ENCODE measurements around the gene PRKAR1B.

DNA sequence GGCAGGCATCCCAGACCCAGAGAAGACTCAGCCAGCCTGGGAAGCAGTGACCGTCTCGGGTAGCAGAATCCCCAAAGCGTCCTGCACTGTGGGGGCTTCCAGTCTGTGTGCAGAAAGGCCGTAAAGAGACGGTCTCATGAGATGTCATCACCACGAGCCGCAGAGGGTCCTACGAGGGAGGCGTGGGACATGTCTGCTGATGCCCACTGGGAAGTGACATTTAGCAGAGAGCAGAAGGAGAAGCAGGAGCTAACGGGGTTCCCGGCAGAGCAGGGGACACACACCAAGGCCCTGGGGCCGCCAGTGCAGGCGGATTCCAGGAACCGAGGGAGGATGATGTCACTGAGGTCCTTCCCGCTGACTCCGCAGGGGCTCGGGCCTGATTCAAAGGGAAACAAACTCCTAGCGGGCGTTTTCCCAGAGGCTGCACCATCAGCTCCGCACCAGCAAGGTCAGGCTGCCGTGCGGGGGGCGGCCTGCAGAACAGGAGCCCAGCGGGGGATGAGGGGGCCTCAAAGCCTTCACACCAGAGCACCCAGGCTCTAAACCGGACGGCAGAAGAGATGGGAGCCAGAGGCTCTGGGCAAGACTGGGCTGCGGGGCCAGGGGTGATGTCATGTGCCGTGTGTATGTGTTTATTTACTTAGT lies 122.1 kb downstream of the PRKAR1B start:
- TF ChIP-seq, protein P1, sequence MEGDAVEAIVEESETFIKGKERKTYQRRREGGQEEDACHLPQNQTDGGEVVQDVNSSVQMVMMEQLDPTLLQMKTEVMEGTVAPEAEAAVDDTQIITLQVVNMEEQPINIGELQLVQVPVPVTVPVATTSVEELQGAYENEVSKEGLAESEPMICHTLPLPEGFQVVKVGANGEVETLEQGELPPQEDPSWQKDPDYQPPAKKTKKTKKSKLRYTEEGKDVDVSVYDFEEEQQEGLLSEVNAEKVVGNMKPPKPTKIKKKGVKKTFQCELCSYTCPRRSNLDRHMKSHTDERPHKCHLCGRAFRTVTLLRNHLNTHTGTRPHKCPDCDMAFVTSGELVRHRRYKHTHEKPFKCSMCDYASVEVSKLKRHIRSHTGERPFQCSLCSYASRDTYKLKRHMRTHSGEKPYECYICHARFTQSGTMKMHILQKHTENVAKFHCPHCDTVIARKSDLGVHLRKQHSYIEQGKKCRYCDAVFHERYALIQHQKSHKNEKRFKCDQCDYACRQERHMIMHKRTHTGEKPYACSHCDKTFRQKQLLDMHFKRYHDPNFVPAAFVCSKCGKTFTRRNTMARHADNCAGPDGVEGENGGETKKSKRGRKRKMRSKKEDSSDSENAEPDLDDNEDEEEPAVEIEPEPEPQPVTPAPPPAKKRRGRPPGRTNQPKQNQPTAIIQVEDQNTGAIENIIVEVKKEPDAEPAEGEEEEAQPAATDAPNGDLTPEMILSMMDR (IDR thresholded peaks at IDR 0.05): no peak
- TF ChIP-seq POLR2A (IDR thresholded peaks at IDR 0.05) (no peak), POLR2AphosphoS5 (IDR thresholded peaks at IDR 0.05) (no peak), EP300 (IDR thresholded peaks at IDR 0.05) (no peak)
